IPS-18c (cell line): ENCODE data around the gene PTH2.

Source experiments
- H3K4me3 ChIP-seq: 2 replicates; pipeline ENCODE4 v1.7.0; 2013; ENCODE audit warnings: low read depth, mild to moderate bottlenecking, low read length, moderate library complexity; ENCODE audit not compliant: insufficient read depth
- H3K9me3 ChIP-seq: one replicate; pipeline ENCODE4 v1.6.1; 2013; ENCODE audit warnings: mild to moderate bottlenecking, low read length, moderate library complexity; ENCODE audit not compliant: control insufficient read depth, insufficient read depth

Gene PTH2

DNA sequence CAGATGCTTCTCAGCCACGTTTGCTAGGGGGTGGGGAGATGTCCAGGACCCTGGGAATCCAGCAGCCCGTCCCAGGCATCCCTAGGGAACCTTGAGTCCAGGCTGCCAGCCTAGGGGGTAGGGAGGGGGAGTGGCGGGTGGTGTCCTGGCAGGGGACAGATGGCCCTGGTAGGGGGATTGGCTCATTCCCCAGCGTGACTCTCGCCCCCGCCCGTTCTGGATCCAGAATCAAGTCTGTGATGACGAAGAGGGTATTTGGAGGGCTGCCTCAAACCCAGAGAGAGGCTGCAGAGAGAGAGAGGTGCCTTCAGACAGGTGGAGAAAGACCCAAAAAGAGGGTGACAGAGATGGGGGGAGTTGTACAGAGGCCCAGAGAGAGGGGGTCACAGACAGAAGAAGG is 14.0 kb upstream of the PTH2 start:
- H3K9me3 ChIP-seq, result no peaks in the 10 kb centered on the region
- no peak overlapping the region for H3K4me3 ChIP-seq

- peak overlapping the region; percentile 29 for H3K4me3 ChIP-seq
Measured at GRCh38 chr19:49436381-49437017, 13.3 kb upstream of the PTH2 start.

DNA sequence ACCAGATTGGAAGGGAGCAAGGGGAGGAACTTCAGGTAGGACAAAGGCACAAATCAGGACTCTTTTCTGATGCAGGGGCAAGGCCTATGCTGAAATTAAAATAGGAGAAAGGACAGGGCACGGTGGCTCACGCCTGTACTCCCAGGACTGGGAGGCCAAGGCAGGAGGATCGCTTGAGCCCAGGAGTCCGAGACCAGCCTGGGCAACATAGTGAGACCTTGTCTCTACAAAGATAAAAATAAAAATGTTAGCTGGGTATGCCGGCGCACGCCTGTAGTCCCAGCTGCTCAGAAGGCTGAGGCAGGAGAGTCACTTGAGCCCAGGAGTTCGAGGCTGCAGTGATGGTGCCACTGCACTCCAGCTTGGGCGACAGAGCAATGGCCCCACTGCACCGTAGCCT is 12.4 kb upstream of the PTH2 start:
- Histone ChIP-seq H3K4me3 (no peak overlapping the region), H3K9me3 (peaks cover 2% of the 10 kb centered on the region)

More at GRCh38 chr19:49436381-49437017, 13.3 kb upstream of the PTH2 start:
- peaks cover 2% of the 10 kb centered on the region for H3K9me3 ChIP-seq

DNA sequence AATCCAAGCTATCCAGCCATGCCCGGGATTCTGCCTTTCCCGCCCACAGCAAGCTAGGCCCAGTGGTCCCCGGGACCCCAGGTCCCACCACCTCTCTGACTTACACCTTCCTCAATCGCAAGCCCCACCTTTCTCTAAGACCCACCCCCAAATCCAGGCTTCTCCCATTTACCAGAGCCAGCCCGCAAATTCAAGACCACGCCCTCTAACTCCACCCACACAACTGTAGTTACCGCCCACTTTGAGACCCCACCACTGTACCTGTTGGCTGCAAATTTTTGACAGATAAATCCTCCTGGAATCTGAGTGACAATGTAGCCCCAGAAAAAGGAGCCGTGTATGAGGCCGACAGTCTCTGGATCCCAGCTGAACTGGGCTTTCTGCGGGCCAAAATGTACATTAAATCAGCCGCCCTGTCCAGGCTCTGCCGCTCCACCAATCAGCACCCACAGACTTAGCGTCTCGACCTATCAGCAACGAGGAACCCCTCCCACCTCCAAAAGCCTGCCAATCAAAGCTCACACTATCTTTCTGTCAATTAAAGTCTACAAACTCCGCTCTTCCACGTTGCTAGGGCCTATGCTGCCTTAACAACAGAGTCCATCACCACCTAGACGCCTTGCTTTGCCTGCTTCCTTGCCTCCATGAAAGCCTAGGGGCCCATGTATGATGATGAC is 11.8 kb upstream of the PTH2 start:
- no peak overlapping the region for H3K4me3 ChIP-seq
- peaks cover 2% of the 10 kb centered on the region for H3K9me3 ChIP-seq

DNA sequence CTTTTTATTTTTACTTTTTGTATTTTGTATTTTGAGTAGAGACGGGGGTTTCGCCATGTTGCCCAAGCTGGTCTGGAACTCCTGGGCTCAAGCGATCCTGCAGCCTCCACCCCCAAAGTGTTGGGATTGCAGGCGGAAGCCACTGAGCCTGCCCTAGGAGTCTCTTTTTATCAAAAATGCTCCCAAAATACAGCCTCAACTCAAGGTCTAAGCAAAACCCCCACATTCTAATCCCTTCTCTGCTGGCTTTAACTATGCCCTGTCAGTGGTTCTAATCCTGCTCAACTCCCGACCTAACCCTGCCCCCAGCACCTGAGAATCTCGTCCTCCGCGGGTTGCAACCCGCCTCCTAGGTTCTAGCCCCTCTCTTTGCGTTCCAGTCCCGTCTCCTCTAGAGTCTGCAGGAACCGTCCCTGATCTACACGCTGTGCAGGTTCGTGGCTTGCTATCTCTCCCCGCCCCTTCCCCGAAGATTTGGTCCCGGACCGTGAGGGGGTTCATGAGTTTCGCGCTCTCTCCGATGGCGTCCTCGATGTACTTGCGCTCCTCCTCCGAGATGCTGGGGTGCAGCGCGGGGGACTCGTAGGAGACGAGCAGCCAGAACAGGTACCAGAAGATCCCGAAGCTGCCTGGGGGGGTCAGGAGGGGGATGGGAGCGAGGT is 10.1 kb upstream of the PTH2 start:
- Histone ChIP-seq H3K9me3 (peaks cover 2% of the 10 kb centered on the region), H3K4me3 (no peak overlapping the region)

- Histone ChIP-seq H3K9me3 (peaks cover 2% of the 10 kb centered on the region), H3K4me3 (peak overlapping the region; percentile 40)
Measured at GRCh38 chr19:49432141-49433073, 9.2 kb upstream of the PTH2 start.

DNA sequence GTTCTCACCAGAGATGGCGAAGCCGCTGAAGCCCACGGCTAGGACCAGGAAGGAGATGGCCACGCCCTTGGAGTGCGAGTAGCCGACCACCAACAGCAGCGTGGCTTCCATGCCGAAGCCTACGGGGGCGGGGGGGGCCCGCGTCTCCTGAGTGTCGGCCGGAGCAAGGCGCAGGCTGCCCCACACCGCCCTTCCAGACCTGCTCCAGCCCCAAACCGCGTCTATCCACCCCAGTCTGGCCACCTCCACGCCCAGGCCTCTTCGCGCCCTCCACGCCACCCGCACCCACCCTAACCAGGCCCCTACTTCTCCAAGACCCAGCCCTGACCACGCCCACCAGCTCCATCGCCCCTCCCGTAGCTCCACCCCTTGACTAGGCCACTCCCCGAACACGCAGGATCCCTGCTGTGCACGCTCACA is 8.1 kb upstream of the PTH2 start:
- Histone ChIP-seq H3K4me3 (no peak overlapping the region), H3K9me3 (peaks cover 2% of the 10 kb centered on the region)

DNA sequence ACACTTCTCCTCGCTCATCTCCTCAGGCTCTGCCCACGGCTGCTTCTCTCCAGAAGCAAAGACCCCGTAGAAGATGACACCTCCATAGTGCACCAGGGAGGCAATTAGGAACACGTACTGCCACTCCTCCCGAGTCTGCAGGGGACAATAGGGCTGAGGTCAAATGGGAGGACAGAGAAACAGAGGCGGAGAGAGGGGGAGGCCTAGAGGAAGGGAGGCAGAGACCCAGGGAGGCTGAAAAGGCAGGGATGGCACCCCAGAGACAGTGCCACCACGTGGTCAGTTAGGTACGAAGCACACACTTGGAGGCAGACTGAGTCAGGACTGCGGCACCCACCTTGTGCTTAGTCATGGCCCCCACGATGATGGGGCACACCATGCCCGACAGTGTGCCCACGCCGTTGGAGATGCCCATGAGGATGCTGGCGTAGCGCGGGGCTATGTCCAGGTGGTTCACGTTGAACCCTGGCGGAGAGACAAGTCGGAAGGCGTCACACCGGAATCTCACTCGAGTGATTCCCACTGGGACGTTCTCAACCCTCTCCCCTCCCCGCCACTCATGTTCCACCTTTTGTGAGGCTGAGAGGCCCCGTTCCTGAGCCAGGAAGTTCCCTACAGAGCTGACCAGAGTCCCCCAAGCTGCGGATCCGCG is 7.6 kb upstream of the PTH2 start:
- H3K4me3 ChIP-seq, result no peak overlapping the region

GRCh38 chr19:49430172-49430677 is 7.0 kb upstream of the PTH2 start:
- H3K9me3 ChIP-seq, result peaks cover 2% of the 10 kb centered on the region
- no peak overlapping the region for H3K4me3 ChIP-seq

More for the DNA sequence above, 7.6 kb upstream of the PTH2 start:
- peaks cover 2% of the 10 kb centered on the region for H3K9me3 ChIP-seq

DNA sequence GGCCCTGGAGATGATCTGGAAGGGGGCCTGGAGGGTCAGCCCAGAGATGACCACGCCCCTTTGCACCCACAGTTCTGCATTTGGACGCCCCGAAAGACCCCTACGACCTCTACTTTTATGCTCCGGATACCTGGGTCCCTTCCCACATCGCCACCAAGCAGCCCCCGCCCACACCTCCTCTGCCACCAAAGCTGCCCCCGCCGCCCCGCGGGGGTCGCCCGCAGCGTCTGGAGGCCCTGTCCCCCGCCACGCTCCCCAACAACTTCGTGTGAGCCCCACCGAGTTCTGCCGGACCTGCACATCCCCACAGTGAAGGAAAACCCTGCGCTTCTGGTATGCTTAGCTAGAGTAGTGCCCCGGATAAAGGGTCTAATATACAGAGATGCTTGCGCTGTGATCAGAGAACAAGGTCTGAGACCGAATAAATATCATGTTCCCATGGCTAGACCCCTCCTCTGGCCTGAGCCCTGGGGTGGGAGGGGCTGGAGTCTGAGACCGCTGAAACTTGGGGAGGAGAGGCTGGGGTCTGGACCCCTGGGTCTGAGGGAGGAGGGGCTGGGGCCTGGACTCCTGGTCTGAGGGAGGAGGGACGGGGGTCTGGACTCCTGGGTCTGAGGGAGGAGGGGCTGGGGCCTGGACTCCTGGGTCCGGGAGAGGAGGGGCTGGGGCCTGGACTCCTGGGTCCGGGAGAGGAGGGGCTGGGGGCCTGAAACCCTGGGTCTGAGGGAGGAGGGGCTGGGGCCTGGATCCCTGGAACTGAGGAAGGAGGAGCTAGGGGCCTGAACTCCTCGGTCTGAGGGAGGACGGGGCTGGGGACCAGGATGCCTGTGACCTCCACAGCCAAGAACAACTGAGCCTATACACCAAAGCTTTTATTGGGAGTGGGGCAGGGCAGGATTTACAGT is 5.6 kb upstream of the PTH2 start:
- peaks cover 4% of the 10 kb centered on the region for H3K9me3 ChIP-seq
- H3K4me3 ChIP-seq, result peak overlapping the region; percentile 50

GRCh38 chr19:49427855-49428546 is 4.8 kb upstream of the PTH2 start:
- Histone ChIP-seq H3K9me3 (peaks cover 4% of the 10 kb centered on the region), H3K4me3 (peak overlapping the region; percentile 50)

DNA sequence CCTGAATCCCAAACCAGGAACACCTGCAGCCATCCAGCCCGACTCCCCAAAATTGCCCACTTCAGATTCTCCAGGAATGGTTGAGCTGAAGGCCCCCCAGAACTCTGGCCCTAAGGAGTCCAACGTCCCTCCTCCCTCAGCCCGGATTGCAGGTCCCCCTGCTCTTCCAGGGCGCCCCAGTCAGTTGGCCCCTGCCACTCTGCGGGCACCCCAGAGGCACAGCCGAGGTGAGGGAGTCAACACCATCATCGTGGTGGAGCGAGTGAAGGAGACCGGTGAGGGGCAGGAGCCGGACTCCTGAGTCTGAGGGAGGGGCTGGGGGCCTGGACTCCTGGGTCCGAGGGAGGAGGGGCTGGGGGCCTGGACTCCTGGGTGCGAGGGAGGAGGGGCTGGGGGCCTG is 4.1 kb upstream of the PTH2 start:
- H3K4me3 ChIP-seq, result no peak overlapping the region
- peaks cover 4% of the 10 kb centered on the region for H3K9me3 ChIP-seq

DNA sequence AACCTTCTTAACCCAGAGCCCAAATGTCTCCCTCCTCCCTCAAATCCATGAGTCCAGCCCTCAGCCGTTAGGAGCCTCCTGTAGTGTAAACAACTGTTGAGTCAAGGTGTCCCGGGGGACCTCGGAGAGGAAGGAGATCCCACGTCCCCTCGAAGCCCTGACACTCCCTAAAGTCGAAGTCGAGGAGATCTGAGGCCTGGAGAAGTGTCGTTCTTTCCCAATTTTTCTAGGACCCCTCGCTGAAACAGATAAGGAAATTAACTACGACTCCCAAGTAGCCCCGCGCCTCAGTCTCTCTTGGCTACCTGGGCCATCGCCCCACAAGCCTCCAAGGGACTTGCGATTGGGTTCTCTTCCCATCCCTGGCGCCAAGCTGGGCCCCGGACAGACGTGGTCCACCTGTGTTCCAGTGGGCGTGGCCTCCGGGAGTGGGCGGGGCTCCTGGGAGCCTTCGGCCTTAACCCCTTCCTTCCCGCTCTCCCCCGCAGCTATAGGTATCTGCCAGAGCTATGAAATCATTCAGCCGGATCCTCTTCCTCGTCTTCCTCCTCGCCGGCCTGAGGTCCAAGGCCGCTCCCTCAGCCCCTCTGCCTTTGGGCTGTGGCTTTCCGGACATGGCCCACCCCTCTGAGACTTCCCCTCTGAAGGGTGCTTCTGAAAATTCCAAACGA is 2.8 kb upstream of the PTH2 start:
- Histone ChIP-seq H3K9me3 (peaks cover 2% of the 10 kb centered on the region), H3K4me3 (peak overlapping the region; percentile 32; the same call in 1 of the 2 replicates)

- Histone ChIP-seq H3K4me3 (peak within 1 kb of the TSS; percentile 32; the same call in 1 of the 2 replicates), H3K9me3 (peaks cover 2% of the 10 kb centered on the region)
Measured at GRCh38 chr19:49425178-49425577, 1.9 kb upstream of the PTH2 start, which contains the start of gene GFY. Gene GFY (plus strand): TSS chr19:49425388. CDS start chr19:49426431, 1,043 bp downstream.

DNA sequence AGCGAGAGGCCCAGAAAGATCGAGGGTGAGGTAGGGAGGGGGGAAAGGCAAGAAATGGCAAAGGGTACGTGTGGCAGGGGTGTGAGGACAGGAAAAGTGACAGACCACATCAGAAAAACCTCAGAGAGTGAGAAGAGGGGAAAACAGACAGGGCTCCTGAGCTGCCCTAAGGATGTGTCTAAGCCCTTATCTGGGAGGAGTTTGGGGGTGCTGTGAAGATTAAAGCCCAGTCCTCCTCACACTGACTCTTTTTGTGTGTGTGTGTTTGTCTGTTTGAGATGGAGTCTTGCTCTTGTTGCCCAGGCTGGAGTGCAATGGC is 703 bp upstream of the PTH2 start:
- Histone ChIP-seq H3K9me3 (peaks cover 2% of the 10 kb centered on the region), H3K4me3 (no peak overlapping the region)
